Upper lobe of right lung (tissue), 1 donor: ENCODE measurements around the gene ALOX5AP. TPM values are rescaled to one million over a fixed set of nuclear protein-coding genes. Genes with fewer than 3 reads are reported as not detected.

Experiments
- ATAC-seq: fragments of 200-7000 bp; cut with Tn5 transposase; one replicate; pipeline ENCODE4 v1.9.1; 2020; ENCODE audit warnings: mild to moderate bottlenecking, moderate library complexity
- DNase-seq: peaks from one replicate; pipeline ENCODE4 v3.0.0-alpha.2; 2020
- H3K27ac ChIP-seq: fragments of 200-600 bp; one replicate; pipeline ENCODE4 v1.8.0; 2022
- H3K27me3 ChIP-seq: fragments of 200-600 bp; one replicate; pipeline ENCODE4 v1.8.0; 2022; ENCODE audit warnings: mild to moderate bottlenecking
- H3K36me3 ChIP-seq: fragments of 200-600 bp; one replicate; pipeline ENCODE4 v1.8.0; 2022
- H3K4me1 ChIP-seq: fragments of 200-600 bp; one replicate; pipeline ENCODE4 v1.8.0; 2022
- H3K4me3 ChIP-seq: fragments of 200-600 bp; one replicate; pipeline ENCODE4 v1.8.0; 2022; ENCODE audit warnings: mild to moderate bottlenecking
- H3K9me3 ChIP-seq: fragments of 200-600 bp; one replicate; pipeline ENCODE4 v1.8.0; 2022
- CTCF ChIP-seq: fragments of 200-600 bp; IDR thresholded peaks from one replicate; pipeline ENCODE4 v1.8.0; 2022; ENCODE audit warnings: antibody characterized with exemption
- intact Hi-C: fragments of 100-400 bp; cut with DNase I; formaldehyde crosslinking; loops from one replicate; pipeline ENCODE4 v1.11.0; 2022
- total RNA-seq: library from RNA; stranded (reverse); fragmentation: NEBNext Ultra II Directional; extraction: Animal tissue kit (Norgen Biotek cat#: 25700); gene quantifications from one replicate; pipeline ENCODE4 v1.2.1, GENCODE V29; 2021
- donor health status: DM: no; HTN: yes; CAD: no; lungs with severe emphysema.

ALOX5AP gene
- total RNA-seq, 1 donor from 2014 or later, result 195 TPM

DNA sequence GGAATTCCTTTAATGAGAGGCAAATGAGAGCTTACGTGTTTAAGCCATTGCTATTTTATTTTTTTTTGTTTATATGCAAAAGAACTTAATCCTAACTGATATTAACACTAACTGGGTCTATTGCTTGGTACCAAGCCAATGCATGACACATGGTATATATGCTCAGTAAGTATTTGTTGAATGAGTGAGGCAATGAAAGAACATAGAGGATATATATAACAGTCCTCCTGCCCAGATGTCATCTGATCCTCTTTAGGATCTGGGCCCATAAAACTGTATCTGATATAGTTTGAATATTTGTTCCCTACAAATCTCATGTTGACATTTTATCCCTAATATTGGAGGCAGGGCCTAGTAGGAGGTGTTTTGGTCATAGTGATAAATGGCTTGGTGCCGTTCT is 13.0 kb upstream of the ALOX5AP start:
- peaks cover 10% of the 10 kb centered on the region for H3K4me1 ChIP-seq
- no peak for ATAC-seq

GRCh38 chr13:30724778-30725177 is 10.6 kb upstream of the ALOX5AP start:
- Histone ChIP-seq H3K27ac (no peak overlapping the region), H3K4me3 (no peak overlapping the region), H3K27me3 (no peaks in the 10 kb centered on the region), H3K9me3 (no peaks in the 10 kb centered on the region), H3K36me3 (no peaks in the 10 kb centered on the region), H3K4me1 (peaks cover 10% of the 10 kb centered on the region)
- intact Hi-C loops, result no loop called here
- DNase-seq (no peak), ATAC-seq (no peak)
- TF ChIP-seq CTCF, result no peak

More for the DNA sequence above, 13.0 kb upstream of the ALOX5AP start:
- H3K27me3 ChIP-seq, result no peaks in the 10 kb centered on the region
- H3K36me3 ChIP-seq, result no peaks in the 10 kb centered on the region
- no peak overlapping the region for H3K27ac ChIP-seq
- no peak for TF ChIP-seq CTCF
- no peaks in the 10 kb centered on the region for H3K9me3 ChIP-seq
- no peak for DNase-seq
- intact Hi-C loops, result no loop called here
- H3K4me3 ChIP-seq, result no peak overlapping the region

GRCh38 chr13:30725326-30726085 is 9.8 kb upstream of the ALOX5AP start:
- no peaks in the 10 kb centered on the region for H3K27me3 ChIP-seq
- H3K4me3 ChIP-seq, result no peak overlapping the region
- TF ChIP-seq CTCF, result no peak
- H3K27ac ChIP-seq, result no peak overlapping the region
- intact Hi-C loops, result no loop called here
- H3K4me1 ChIP-seq, result peaks cover 4% of the 10 kb centered on the region
- H3K36me3 ChIP-seq, result no peaks in the 10 kb centered on the region
- ATAC-seq, result no peak
- no peak for DNase-seq
- no peaks in the 10 kb centered on the region for H3K9me3 ChIP-seq

- H3K4me1 ChIP-seq, result peaks cover 4% of the 10 kb centered on the region
- no peaks in the 10 kb centered on the region for H3K27me3 ChIP-seq
- intact Hi-C loops, result no loop called here
- TF ChIP-seq CTCF, result no peak
- H3K9me3 ChIP-seq, result no peaks in the 10 kb centered on the region
- H3K27ac ChIP-seq, result no peak overlapping the region
- ATAC-seq (no peak), DNase-seq (no peak)
- H3K4me3 ChIP-seq, result no peak overlapping the region
- no peaks in the 10 kb centered on the region for H3K36me3 ChIP-seq
These were observed 9.2 kb upstream of the ALOX5AP start for GRCh38 chr13:30726192-30726591.

GRCh38 chr13:30727491-30728355 is 7.6 kb upstream of the ALOX5AP start:
- intact Hi-C loops, result no loop called here
- DNase-seq, result no peak
- Histone ChIP-seq H3K4me1 (no peaks in the 10 kb centered on the region), H3K36me3 (no peaks in the 10 kb centered on the region), H3K9me3 (no peaks in the 10 kb centered on the region), H3K27ac (no peak overlapping the region), H3K4me3 (no peak overlapping the region), H3K27me3 (no peaks in the 10 kb centered on the region)
- no peak for ATAC-seq
- no peak for TF ChIP-seq CTCF
